HepG2 (cell line): ENCODE results near the gene PSMB11. TPM values are rescaled to one million over a fixed set of nuclear protein-coding genes. Genes with fewer than 3 reads are reported as not detected.

ENCODE experiments used
- BCL6 ChIP-seq: IDR thresholded peaks from 2 replicates; pipeline ENCODE4 v1.6.1; 2016; ENCODE audit warnings: missing genetic modification reagents, missing compliant biosample characterization
- CEBPG ChIP-seq: IDR thresholded peaks from 2 replicates; pipeline ENCODE4 v1.6.1; 2016
- FOXK1 ChIP-seq: sonication (generic); formaldehyde crosslinking; IDR thresholded peaks from 2 replicates; pipeline ENCODE4 v1.4.0; 2020; ENCODE audit warnings: low read depth, missing genetic modification reagents, borderline replicate concordance
- KLF6 ChIP-seq: IDR thresholded peaks from 2 replicates; pipeline ENCODE4 v1.8.0; 2016; ENCODE audit warnings: missing biosample characterization, missing genetic modification reagents
- MAF1 ChIP-seq: sonication (generic); formaldehyde crosslinking; IDR thresholded peaks from 2 replicates; pipeline ENCODE4 v1.5.0; 2020; ENCODE audit warnings: missing genetic modification reagents, borderline replicate concordance
- NFE2L2 ChIP-seq: fragments of 150-350 bp; IDR thresholded peaks from 2 replicates; pipeline ENCODE4 v1.6.1; 2014; ENCODE audit warnings: low read length
- NONO ChIP-seq, 2 experiments: fragments of 450-650 bp in 1 of 2; sonication (generic) in 1 of 2; formaldehyde crosslinking in 1 of 2; IDR thresholded peaks in 1 of 2; conservative IDR thresholded peaks in 1 of 2; 2 replicates each; pipeline versions ENCODE4 v1.6.1 to v1.8.0; 2017 to 2022; ENCODE audit warnings: mild to moderate bottlenecking in 1 of 2, missing genetic modification reagents in 1 of 2, moderate library complexity in 1 of 2
- NR2C2 ChIP-seq: sonication (generic); formaldehyde crosslinking; IDR thresholded peaks from 2 replicates; pipeline ENCODE4 v1.4.0; 2020; ENCODE audit warnings: missing genetic modification reagents, mild to moderate bottlenecking, moderate library complexity, borderline replicate concordance
- NR2F6 ChIP-seq, 2 experiments: IDR thresholded peaks; 2 replicates each; pipeline ENCODE4 v1.6.1; 2016; ENCODE audit warnings: antibody characterized with exemption in 1 of 2, mild to moderate bottlenecking in 1 of 2
- PHF5A ChIP-seq: IDR thresholded peaks from one replicate; pipeline ENCODE4 v1.6.1; 2018; ENCODE audit warnings: low read depth, missing genetic modification reagents; ENCODE audit not compliant: unreplicated experiment
- POLR2A ChIP-seq, 2 experiments: IDR thresholded peaks; 2 replicates each; pipeline ENCODE4 v1.6.1; 2011; ENCODE audit warnings: low read depth in 2 of 2, low read length in 2 of 2, mild to moderate bottlenecking in 1 of 2, moderate library complexity in 1 of 2; ENCODE audit not compliant: insufficient read depth in 1 of 2
- SOX5 ChIP-seq: IDR thresholded peaks from 2 replicates; pipeline ENCODE4 v1.6.1; 2016; ENCODE audit warnings: borderline replicate concordance
- SPEN ChIP-seq: sonication (generic); formaldehyde crosslinking; IDR thresholded peaks from 2 replicates; pipeline ENCODE4 v1.5.1; 2020; ENCODE audit warnings: low read depth, mild to moderate bottlenecking, missing genetic modification reagents
- STAG1 ChIP-seq: sonication (generic); formaldehyde crosslinking; IDR thresholded peaks from 2 replicates; pipeline ENCODE4 v1.4.0; 2020; ENCODE audit warnings: missing genetic modification reagents
- TOPORS ChIP-seq: sonication (generic); formaldehyde crosslinking; IDR thresholded peaks from 2 replicates; pipeline ENCODE4 v1.8.0; 2023; ENCODE audit warnings: mild to moderate bottlenecking, missing genetic modification reagents
- ZC3H13 ChIP-seq: sonication (generic); formaldehyde crosslinking; IDR thresholded peaks from 2 replicates; pipeline ENCODE4 v1.8.1; 2023; ENCODE audit warnings: mild to moderate bottlenecking, missing genetic modification reagents, moderate library complexity
- ZFX ChIP-seq: sonication (generic); formaldehyde crosslinking; IDR thresholded peaks from 2 replicates; pipeline ENCODE4 v1.4.0; 2020; ENCODE audit warnings: mild to moderate bottlenecking, low read depth, missing genetic modification reagents, moderate library complexity
- ZNF124 ChIP-seq: sonication (generic); formaldehyde crosslinking; IDR thresholded peaks from 2 replicates; pipeline ENCODE4 v1.4.0; 2020; ENCODE audit warnings: missing genetic modification reagents
- ZNF136 ChIP-seq: sonication (generic); formaldehyde crosslinking; IDR thresholded peaks from 2 replicates; pipeline ENCODE4 v1.8.1; 2022; ENCODE audit warnings: low read depth, mild to moderate bottlenecking, moderate library complexity, missing genetic modification reagents
- ZNF260 ChIP-seq: sonication (generic); formaldehyde crosslinking; IDR thresholded peaks from 2 replicates; pipeline ENCODE4 v1.4.0; 2020; ENCODE audit warnings: missing genetic modification reagents, low read depth, mild to moderate bottlenecking, borderline replicate concordance
- ZNF382 ChIP-seq: sonication (generic); formaldehyde crosslinking; IDR thresholded peaks from 2 replicates; pipeline ENCODE4 v1.5.0; 2020; ENCODE audit warnings: missing genetic modification reagents, mild to moderate bottlenecking, borderline replicate concordance
- ZNF441 ChIP-seq: sonication (generic); formaldehyde crosslinking; IDR thresholded peaks from 2 replicates; pipeline ENCODE4 v1.7.0; 2021; ENCODE audit warnings: missing genetic modification reagents, borderline replicate concordance
- ZNF556 ChIP-seq: sonication (generic); formaldehyde crosslinking; IDR thresholded peaks from 2 replicates; pipeline ENCODE4 v1.4.0; 2020; ENCODE audit warnings: mild to moderate bottlenecking, missing genetic modification reagents, borderline replicate concordance
- ZNF605 ChIP-seq: sonication (generic); formaldehyde crosslinking; IDR thresholded peaks from 2 replicates; pipeline ENCODE4 v1.8.0; 2022; ENCODE audit warnings: mild to moderate bottlenecking, missing genetic modification reagents
- ZNF614 ChIP-seq: IDR thresholded peaks from 2 replicates; pipeline ENCODE4 v1.6.1; 2018; ENCODE audit warnings: missing biosample characterization, missing genetic modification reagents, inconsistent platforms, borderline replicate concordance
- ZNF619 ChIP-seq: sonication (generic); formaldehyde crosslinking; IDR thresholded peaks from 2 replicates; pipeline ENCODE4 v1.4.0; 2020; ENCODE audit warnings: mild to moderate bottlenecking, missing genetic modification reagents
- ZNF879 ChIP-seq: sonication (generic); formaldehyde crosslinking; IDR thresholded peaks from 2 replicates; pipeline ENCODE4 v1.8.1; 2023; ENCODE audit warnings: missing genetic modification reagents
- ZSCAN21 ChIP-seq: sonication (generic); formaldehyde crosslinking; IDR thresholded peaks from 2 replicates; pipeline ENCODE4 v1.8.0; 2022; ENCODE audit warnings: mild to moderate bottlenecking, missing genetic modification reagents, moderate library complexity, borderline replicate concordance
- polyA plus RNA-seq, 8 experiments: library from polyadenylated mRNA; depleted of rRNA in 3 of 8; stranded (reverse) in 7 of 8; unstranded in 1 of 8; fragments of >200 nt; fragmentation: Illumina TruSeq in 4 of 8; extraction: Trizol in 4 of 8; gene quantifications; 2 replicates each; pipeline versions ENCODE4 v1.2.1 to v1.2.3, GENCODE V29; 2011 to 2016; ENCODE audit warnings: low read depth in 4 of 8, missing spikeins in 1 of 8, mixed read lengths in 1 of 8; ENCODE audit not compliant: insufficient read depth in 1 of 8
- total RNA-seq, 5 experiments: library from RNA; depleted of rRNA; stranded (reverse); fragments of >200 nt; fragmentation: Illumina TruSeq; extraction: Trizol; gene quantifications; 2 replicates each; pipeline ENCODE4 v1.2.3, GENCODE V29; 2016; ENCODE audit warnings: low read depth in 1 of 5
- TF ChIP-seq, protein P1 (sequence below): sonication (generic); formaldehyde crosslinking; IDR thresholded peaks from 2 replicates; pipeline ENCODE4 v1.5.1; 2020; ENCODE audit warnings: mild to moderate bottlenecking, missing genetic modification reagents, borderline replicate concordance
- TF ChIP-seq, protein P2 (sequence below): sonication (generic); formaldehyde crosslinking; IDR thresholded peaks from 2 replicates; pipeline ENCODE4 v1.4.0; 2020; ENCODE audit warnings: mild to moderate bottlenecking, missing genetic modification reagents

PSMB11 gene
- total and polyA plus RNA-seq, 2 of the 13 experiments (the other 11 are each of a cell fraction or from before 2014, with no cell fraction given), result not detected

DNA sequence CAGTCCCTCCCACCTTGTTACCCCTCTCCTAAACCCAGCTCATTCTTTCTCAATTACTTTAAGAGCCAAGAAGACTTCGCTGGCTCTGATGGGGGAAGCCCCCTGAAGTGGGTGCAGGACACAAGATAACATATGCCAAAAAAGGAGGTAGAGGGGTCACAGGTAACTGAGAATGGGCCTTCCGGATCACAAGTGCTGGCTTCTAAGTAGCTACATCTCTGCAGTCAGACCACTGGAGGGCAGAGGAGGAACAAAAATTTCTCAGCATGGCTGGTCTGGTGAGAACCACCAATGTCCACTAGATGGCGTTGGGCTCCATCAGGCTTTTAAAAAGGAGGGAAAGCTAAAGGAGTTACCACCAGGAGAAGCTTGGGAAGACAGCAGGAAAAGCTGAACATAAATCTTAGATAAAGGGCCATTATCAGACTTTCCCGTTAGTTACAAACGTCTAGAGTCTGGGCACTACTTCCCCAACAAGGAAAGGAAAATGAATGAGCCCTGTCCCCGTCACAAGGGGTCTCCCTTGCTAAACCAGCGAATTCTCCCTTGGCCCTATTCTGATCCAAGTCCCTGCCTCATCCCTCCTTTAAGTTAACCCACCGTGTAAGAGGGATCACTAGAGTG lies 26.9 kb downstream of the PSMB11 start (continued):
- TF ChIP-seq PHF5A (CRISPR knock-in tag) (peak; percentile 92), ZNF614 (CRISPR knock-in tag) (peak; percentile 91), ZNF441 (CRISPR knock-in tag) (0 out of 2 replicates have a peak, but pooled peaks have one; percentile 59), CEBPG (CRISPR knock-in tag) (peak; percentile 49; the same call in 1 of the 2 replicates), NR2F6 (IDR thresholded peaks at IDR 0.05) (no peak), NR2F6 (CRISPR knock-in tag; IDR thresholded peaks at IDR 0.05) (peak; percentile 41; the same call in 1 of the 2 replicates), ZSCAN21 (CRISPR knock-in tag) (peak; percentile 81; the same call in 1 of the 2 replicates), ZNF136 (CRISPR knock-in tag) (0 out of 2 replicates have a peak, but pooled peaks have one; percentile 20), SOX5 (CRISPR knock-in tag) (peak; percentile 47; the same call in 1 of the 2 replicates), NFE2L2 (no peak), ZFX (CRISPR knock-in tag) (peak; percentile 57; the same call in 1 of the 2 replicates), ZNF124 (CRISPR knock-in tag) (peak; percentile 90; the same call in 1 of the 2 replicates), ZNF382 (CRISPR knock-in tag) (no peak), STAG1 (CRISPR knock-in tag) (peak; percentile 82), ZNF605 (CRISPR knock-in tag) (no peak), NR2C2 (CRISPR knock-in tag) (no peak; the same call in 1 of the 2 replicates), SPEN (CRISPR knock-in tag) (peak; percentile 45; the same call in 1 of the 2 replicates), MAF1 (0 out of 2 replicates have a peak, but pooled peaks have one; percentile 32), KLF6 (CRISPR knock-in tag) (peak; percentile 89), ZNF619 (CRISPR knock-in tag) (peak; percentile 66; the same call in 1 of the 2 replicates), FOXK1 (CRISPR knock-in tag) (peak; percentile 75; the same call in 1 of the 2 replicates), TOPORS (CRISPR knock-in tag) (0 out of 2 replicates have a peak, but pooled peaks have one; percentile 13), BCL6 (no peak), ZC3H13 (CRISPR knock-in tag) (no peak), ZNF879 (no peak), ZNF260 (CRISPR knock-in tag) (no peak), NONO (IDR thresholded peaks at IDR 0.05) (no peak), NONO (CRISPR knock-in tag; conservative IDR thresholded peaks at IDR 0.05) (peak; percentile 88), ZNF556 (peak; percentile 43; the same call in 1 of the 2 replicates), POLR2A (IDR thresholded peaks at IDR 0.05; ENCODE audit: insufficient read depth in 1 of 2, low read depth in 2 of 2, low read length in 2 of 2) (peak in 1 of 2 experiments; percentile 24; a peak in 2 of 4 replicates)
- TF ChIP-seq, protein P1, sequence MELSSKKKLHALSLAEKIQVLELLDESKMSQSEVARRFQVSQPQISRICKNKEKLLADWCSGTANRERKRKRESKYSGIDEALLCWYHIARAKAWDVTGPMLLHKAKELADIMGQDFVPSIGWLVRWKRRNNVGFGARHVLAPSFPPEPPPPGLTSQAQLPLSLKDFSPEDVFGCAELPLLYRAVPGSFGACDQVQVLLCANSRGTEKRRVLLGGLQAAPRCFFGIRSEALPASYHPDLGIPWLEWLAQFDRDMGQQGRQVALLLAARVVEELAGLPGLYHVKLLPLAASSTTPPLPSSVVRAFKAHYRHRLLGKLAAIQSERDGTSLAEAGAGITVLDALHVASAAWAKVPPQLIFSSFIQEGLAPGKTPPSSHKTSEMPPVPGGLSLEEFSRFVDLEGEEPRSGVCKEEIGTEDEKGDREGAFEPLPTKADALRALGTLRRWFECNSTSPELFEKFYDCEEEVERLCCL (CRISPR knock-in tag), result 0 out of 2 replicates have a peak, but pooled peaks have one; percentile 49
- TF ChIP-seq, protein P2, sequence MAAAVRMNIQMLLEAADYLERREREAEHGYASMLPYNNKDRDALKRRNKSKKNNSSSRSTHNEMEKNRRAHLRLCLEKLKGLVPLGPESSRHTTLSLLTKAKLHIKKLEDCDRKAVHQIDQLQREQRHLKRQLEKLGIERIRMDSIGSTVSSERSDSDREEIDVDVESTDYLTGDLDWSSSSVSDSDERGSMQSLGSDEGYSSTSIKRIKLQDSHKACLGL (CRISPR knock-in tag), result no peak
